GM19035 (cell line): ENCODE results near the gene GUF1.
"Not testable (repeated sequence)": the region's sequence is repeated elsewhere in the genome, so short reads cannot be mapped to it uniquely, and the experiment has no call there.

Source experiments
- ATAC-seq: cut with Tn5 transposase; IDR thresholded peaks from one replicate; pipeline ENCODE4 v1.9.1; 2021; ENCODE audit not compliant: unreplicated experiment

The GUF1 gene

DNA sequence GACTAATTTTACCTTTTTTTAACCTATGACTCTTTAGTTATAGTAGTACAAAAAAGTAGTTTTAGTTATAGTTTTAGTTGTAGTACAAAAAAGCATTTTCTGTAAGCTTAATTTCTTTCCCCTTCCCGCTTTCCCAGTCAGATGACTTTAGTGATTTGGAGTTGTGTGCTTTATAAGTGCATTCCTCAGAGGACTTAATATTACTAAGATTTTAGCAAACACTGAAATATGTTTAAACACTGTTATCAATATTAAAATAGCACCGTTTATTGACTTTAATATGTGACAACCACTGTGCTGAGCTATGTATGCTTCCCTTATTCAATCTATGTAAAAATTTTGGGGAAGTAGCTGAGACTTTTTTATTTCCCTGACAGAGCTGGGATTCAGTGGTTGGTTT lies 22.8 kb downstream of the GUF1 start:
- ATAC-seq: no peak

DNA sequence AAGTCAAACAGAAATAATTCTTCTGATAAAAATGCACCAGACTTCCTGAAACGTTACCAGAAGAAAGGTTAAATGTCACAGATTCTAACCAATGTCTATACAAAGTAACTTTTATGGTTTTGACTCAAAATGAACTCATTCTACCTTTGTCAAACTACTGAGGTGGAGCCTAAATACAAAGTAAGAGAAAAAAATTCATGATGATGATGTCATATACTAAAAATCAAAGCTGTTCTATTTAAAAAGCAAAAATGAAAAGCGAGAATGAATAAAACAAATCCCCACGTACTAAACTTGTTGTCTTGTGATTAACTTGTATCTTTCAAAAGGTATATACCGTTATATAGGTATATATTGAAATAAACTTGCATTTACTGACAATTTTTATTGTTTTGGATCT lies 26.5 kb downstream of the GUF1 start:
- no peak for ATAC-seq

DNA sequence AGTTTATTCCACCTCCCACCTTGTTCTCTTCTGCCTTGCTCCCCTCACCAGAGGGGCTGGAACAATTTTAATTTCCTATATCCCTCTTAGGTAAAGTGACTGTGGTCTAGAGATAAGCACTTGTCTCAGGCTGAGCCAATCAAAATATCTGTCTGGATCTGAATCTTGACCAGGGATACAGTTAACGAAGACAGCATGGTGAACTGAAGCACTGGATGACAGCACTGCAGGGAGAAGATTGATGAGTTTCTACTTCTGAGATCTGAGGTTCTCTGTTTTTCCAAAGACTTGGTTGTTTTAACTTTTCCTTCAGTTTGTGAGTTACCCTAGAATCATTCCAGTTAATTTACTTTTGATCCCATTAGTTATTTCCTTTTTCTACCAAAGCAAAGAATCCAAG lies 34.9 kb downstream of the GUF1 start:
- ATAC-seq: no peak

- ATAC-seq: no peak
Observed at GRCh38 chr4:44716597-44716996, 38.4 kb downstream of the GUF1 start.

DNA sequence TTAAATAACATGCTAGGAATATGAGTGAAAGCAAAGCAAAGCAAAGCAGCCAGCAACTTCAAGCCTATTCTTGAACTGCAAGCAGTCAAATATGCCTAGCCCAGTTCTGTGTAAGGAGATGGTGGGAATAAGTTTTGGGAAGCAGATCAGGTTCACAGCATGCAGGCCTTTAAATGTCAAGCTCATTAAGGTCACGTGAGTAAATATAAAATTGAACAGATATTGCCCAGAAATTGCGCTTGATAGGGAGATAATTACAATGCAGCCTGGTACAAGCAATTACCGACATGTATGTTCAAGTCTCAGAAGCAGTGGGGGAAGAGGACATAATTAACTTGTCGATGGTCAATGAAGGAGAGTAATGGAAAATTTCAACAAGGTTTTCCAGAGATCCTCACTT lies 42.2 kb downstream of the GUF1 start:
- ATAC-seq: no peak

DNA sequence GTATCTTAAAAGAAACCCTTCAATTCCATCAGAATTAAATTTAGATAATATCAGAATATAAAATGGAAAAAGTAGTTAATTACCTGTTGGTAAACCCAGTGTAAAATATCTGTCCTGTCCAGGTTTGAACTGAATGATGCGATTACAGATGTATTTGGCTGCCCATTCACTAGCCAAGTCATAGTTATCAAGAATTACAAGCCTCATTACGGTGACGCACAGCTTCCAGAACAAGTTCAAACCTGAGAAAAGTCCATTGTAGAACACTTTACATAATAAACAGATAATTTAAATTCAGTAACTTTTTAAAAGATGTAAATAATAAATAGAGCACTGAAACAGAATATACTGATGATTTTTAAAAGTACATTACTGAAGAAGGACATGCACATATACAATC lies 43.8 kb downstream of the GUF1 start:
- ATAC-seq: no peak

GRCh38 chr4:44725166-44725565 lies 46.9 kb downstream of the GUF1 start:
- no peak for ATAC-seq

DNA sequence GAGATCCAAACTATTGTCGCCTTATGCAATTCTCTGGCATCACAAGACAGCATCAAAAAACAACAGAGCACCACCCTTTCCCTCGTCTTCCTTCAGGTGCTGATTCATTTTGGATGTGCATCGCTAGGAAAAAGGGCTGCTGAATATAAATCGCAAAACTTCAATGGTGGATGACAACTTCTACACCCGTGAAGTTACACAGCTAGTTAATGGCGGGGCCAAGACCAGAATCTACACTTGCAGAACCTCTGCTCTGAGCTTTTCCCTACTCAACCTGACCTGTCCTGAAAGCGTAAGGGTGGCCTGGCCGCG lies 47.5 kb downstream of the GUF1 start:
- ATAC-seq: no peak

DNA sequence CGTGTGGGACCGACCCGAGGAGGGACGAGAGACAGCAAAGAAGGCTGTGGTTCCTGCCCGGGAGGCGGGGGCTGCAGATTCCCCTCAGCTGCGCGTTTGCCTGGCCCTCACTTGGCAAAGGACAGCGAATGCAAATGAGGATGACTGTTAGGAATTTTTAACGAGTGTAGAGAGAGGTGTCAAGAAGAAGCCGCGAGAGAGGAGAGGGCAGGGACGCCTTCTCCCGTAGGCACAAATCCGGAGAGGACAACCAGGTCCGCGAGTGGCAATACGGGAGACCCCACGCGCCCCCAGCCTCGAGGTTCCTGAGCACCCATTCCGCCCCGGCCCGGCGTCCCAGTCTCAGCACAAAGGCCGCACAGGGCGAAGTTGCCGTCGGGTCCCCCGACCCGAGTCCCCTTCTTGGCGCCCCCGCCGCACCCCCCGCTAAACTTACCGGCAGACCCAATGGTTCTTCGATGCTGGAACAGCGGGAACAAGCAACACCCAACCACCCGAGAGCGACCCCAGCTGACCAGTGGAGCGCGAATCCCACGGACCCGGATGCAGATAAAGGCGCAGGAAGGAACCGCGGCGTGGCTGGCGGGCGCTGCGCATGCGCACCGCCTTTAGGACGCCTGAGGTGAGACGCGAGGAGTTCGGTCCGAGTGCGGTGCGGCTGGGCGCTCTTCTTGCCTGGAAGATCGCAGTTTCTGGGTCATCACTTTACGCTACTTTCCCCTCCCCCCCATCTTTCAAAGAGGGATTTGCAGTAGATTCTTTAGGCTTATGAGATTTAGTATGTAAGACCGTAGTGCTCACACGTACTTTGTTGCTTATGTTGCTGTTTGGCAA lies 48.0 kb downstream of the GUF1 start, which contains the start of gene GNPDA2:
GNPDA2 (minus strand) TSS at position 519 of the 834 bp plus-strand sequence. CDS start 4,349 bp downstream, outside the sequence.
- ATAC-seq: peak; percentile 94

DNA sequence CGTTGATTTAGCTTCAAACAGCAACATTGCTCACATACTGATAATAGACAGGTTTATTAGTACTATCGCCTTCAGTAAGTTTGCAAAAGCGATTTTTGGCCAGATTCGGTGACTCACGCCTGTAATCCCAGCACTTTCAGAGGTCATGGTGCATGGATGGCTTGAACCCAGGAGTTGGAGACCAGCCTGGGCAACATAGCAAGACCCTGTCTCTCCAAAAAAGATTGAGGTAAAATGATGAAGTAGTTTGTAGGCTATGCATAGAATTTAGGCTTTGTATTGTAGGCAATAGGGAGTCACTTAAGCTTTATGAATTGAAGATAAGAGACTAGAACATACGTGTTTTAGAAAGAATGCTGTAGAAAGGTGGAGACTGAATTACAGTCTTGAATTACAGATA lies 49.3 kb downstream of the GUF1 start:
- ATAC-seq: no peak

DNA sequence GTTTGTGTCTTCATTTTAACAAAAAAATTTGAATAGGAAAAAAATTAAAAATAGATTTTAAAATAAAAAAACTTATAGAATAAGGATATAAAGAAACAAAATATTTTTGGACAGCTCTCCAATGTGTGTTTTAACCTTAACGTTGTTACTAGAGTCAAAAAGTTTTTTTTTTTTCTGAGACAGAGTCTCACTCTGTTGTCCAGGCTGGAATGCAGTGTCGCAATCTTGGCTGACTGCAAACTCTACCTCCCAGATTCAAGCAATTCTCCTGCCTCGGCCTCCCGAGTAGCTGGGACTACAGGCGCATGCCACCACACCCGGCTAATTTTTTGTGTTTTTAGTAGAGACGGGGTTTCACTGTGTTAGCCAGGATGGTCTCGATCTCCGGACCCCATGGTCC lies 50.5 kb downstream of the GUF1 start:
- not testable (repeated sequence) for ATAC-seq

DNA sequence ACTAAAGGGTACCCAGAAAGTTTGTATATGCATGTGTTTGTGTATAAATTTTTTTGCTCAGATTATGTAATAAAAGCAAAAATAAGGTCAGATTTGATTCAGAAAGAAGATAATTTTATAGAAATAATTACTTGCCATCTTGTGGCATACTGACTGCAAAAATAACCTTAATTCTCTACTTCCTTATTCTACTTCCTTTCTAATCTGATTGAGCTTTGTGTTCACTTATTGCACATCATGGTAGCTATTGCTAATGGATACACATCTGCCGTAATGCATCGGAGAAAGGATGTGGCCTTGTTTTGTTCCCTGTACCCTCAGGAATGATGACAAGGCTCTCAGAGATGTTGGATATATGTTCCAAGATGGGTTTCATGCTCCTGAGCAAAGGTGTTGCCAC lies 58.7 kb downstream of the GUF1 start:
- no peak for ATAC-seq

GRCh38 chr4:44738615-44739014 lies 60.4 kb downstream of the GUF1 start:
- peak; percentile 85 for ATAC-seq

DNA sequence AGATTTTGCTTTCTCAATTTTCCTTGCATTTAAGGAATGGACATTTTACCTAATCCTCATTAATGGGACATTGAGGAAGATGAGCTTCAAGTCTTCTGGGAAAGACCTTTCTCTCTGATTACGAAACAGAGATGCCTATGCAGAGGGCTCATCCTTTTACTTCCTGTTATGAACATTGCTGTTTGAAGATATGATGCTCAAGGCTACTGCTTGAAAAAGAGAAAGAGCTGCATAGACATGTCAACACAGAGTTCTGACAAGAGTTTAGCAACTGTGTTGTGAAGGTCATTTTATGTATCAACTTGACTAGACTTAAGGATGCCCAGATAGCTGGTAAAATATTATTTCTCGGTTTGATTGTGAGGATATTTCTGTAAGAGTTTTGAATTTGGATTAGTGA lies 62.0 kb downstream of the GUF1 start:
- no peak for ATAC-seq
